B cell (primary cell): ENCODE results near the gene SLCO3A1.

Source experiments
- CTCF ChIP-seq: fragments of 200-600 bp; IDR thresholded peaks from one replicate; pipeline ENCODE4 v1.8.0; 2022; ENCODE audit warnings: antibody characterized with exemption, mild to moderate bottlenecking
- EZH2 ChIP-seq: IDR thresholded peaks from 2 replicates; pipeline ENCODE4 v1.6.1; 2012; ENCODE audit warnings: borderline replicate concordance, low read depth, mild to moderate bottlenecking, moderate library complexity, low read length; ENCODE audit not compliant: insufficient read depth, poor library complexity, severe bottlenecking

GRCh38 chr15:92071045-92071634, 217.6 kb downstream of the SLCO3A1 start:
- TF ChIP-seq CTCF (no peak), EZH2 (no peak)
